Choroid plexus epithelial cell (primary cell): ENCODE results near the gene PHACTR1.
"Not testable (repeated sequence)": the region's sequence is repeated elsewhere in the genome, so short reads cannot be mapped to it uniquely, and the experiment has no call there.

ENCODE experiments used
- DNase-seq: peaks from one replicate; pipeline ENCODE4 v3.0.0-alpha.2; 2010; ENCODE audit warnings: low read depth
- H3K4me3 ChIP-seq: 2 replicates; pipeline ENCODE4 v1.5.1; 2011; ENCODE audit warnings: low read depth, mild to moderate bottlenecking, control low read depth, low read length, moderate library complexity
- CTCF ChIP-seq: conservative IDR thresholded peaks from 2 replicates; pipeline ENCODE4 v1.5.1; 2011; ENCODE audit warnings: low read depth, mild to moderate bottlenecking, control low read depth, inconsistent platforms, low read length, moderate library complexity

Gene PHACTR1

GRCh38 chr6:13124131-13124530, 407.6 kb downstream of the PHACTR1 start:
- H3K4me3 ChIP-seq = no peak overlapping the region
- DNase-seq = no peak
- TF ChIP-seq CTCF = no peak

- no peak for TF ChIP-seq CTCF
- no peak overlapping the region for H3K4me3 ChIP-seq
- no peak for DNase-seq
These were observed 409.3 kb downstream of the PHACTR1 start for GRCh38 chr6:13125841-13126240.

GRCh38 chr6:13131935-13132661, 415.5 kb downstream of the PHACTR1 start:
- no peak for DNase-seq
- no peak overlapping the region for H3K4me3 ChIP-seq
- TF ChIP-seq CTCF = no peak

DNA sequence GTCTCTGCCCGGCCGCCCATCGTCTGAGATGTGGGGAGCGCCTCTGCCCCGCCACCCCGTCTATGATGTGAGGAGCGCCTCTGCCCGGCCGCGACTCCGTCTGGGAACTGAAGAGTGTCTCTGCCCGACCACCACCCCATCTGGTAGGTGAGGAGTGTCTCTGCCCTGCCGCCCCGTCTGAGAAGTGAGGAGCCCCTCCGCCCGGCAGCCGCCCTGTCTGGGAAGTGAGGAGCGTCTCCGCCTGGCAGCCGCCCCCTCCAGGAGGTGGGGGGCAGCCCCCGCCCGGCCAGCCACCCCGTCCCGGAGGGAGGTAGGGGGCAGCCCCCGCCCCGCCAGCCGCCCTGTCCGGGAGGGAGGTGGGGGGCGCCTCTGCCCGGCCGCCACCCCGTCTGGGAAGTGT, 417.3 kb downstream of the PHACTR1 start:
- not testable (repeated sequence) for DNase-seq, H3K4me3 ChIP-seq

GRCh38 chr6:13135152-13135551, 418.6 kb downstream of the PHACTR1 start:
- H3K4me3 ChIP-seq = no peak overlapping the region
- DNase-seq = no peak
- no peak for TF ChIP-seq CTCF

GRCh38 chr6:13139119-13139518, 422.6 kb downstream of the PHACTR1 start:
- DNase-seq = no peak
- no peak for TF ChIP-seq CTCF
- H3K4me3 ChIP-seq = no peak overlapping the region

GRCh38 chr6:13140980-13141379, 424.4 kb downstream of the PHACTR1 start:
- TF ChIP-seq CTCF = no peak
- no peak overlapping the region for H3K4me3 ChIP-seq
- DNase-seq = no peak

GRCh38 chr6:13141387-13141786, 424.8 kb downstream of the PHACTR1 start:
- DNase-seq = no peak
- no peak for TF ChIP-seq CTCF
- no peak overlapping the region for H3K4me3 ChIP-seq
